ENCODE results near the gene TDRD12.
"Not testable (repeated sequence)": the region's sequence is repeated elsewhere in the genome, so short reads cannot be mapped to it uniquely, and the experiment has no call there.

- TF ChIP-seq CTCF, POLR2A (IDR thresholded peaks at IDR 0.05): not testable (repeated sequence)
Observed at GRCh38 chr19:32765365-32765764, 45.8 kb downstream of the TDRD12 start.
